ENCODE results near the gene SMYD3.

GRCh38 chr1:246415028-246415427 is 92.1 kb downstream of the SMYD3 start:
- TF ChIP-seq CTCF (IDR thresholded peaks at IDR 0.05) = no peak
- no peak for TF ChIP-seq POLR2A (IDR thresholded peaks at IDR 0.05)
